Activated CD8-positive, alpha-beta memory T cell treated with anti-CD3 and anti-CD28 coated beads for 1 hour (primary cell): ENCODE data around the gene VSX2.

Source experiments
- DNase-seq, 2 donors: peaks; one replicate each; pipeline ENCODE4 v3.0.0-alpha.2; 2020; ENCODE audit warnings: low read depth in 1 of 2; ENCODE audit errors: extremely low read depth in 1 of 2

Gene VSX2

GRCh38 chr14:74221741-74222140, 17.5 kb upstream of the VSX2 start:
- no peak for DNase-seq

- DNase-seq: no peak
Measured at GRCh38 chr14:74223016-74223415, 16.2 kb upstream of the VSX2 start.

- no peak for DNase-seq
Measured at GRCh38 chr14:74231784-74232183, 7.5 kb upstream of the VSX2 start.

GRCh38 chr14:74235017-74235416, 4.2 kb upstream of the VSX2 start:
- no peak for DNase-seq

DNA sequence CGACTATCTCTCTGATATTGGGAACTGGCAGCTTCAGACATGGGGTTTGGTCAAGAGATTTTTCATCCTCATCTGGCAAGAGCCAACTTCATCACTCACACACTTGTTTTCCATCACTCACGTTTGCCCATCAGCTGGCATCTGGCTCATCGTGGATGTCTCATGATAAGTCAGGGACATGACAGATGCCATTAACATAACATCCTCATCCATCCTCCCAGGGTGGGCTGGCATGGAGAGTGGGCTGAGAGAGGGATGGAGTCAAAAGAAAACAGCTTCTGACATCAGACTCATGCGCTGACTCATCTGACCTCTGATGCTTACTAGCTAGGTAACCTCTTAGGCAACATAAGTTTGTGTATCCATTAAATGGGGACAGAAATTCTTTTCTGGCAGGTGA, 1.8 kb upstream of the VSX2 start:
- DNase-seq: no peak

DNA sequence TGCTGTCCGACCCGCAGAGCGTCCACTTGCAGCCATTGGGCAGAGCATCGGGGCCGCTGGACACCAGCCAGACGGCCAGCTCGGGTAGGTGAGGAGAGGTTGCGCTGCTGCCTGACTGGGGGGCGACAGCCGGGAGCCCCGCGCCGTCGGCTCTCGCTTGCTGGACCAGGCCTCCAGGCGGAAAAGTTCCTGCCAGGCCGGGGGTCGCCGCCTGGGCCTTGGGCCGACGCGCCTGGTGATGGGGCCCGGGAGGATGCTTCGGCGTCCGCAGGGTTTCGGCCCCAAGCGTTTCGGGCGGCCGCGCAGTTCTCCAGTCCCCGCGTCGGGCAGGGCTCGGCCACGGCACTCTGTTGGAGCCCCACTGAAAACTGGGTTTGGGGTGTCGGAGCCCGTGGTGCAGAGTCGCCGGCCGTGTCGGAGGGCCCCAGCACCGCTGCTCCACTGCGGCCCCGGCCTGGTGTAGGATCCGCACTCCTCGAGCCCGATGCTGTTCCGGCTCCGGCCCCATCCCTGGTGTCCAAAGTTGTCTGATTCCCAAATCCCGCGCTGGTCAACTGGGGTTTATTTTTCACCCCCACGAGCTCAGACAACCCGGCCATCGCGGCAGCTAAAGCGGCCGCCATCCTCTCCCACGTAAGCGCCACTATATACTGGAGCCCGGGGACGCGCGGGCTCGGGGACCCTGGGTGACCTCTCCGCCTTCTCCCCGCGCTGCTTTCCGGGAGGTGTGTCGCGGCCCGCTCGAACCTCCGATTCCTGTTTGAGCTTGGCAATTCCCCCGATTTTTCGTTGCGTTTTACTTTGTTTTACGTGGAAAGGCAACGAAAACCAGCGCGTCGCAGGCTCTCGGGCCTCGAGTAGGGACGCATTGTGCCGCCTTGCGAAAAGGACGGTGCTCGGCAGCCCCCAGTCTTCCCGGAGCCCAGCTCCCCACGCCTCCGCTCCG, 872 bp downstream of the VSX2 start:
- no peak for DNase-seq

DNA sequence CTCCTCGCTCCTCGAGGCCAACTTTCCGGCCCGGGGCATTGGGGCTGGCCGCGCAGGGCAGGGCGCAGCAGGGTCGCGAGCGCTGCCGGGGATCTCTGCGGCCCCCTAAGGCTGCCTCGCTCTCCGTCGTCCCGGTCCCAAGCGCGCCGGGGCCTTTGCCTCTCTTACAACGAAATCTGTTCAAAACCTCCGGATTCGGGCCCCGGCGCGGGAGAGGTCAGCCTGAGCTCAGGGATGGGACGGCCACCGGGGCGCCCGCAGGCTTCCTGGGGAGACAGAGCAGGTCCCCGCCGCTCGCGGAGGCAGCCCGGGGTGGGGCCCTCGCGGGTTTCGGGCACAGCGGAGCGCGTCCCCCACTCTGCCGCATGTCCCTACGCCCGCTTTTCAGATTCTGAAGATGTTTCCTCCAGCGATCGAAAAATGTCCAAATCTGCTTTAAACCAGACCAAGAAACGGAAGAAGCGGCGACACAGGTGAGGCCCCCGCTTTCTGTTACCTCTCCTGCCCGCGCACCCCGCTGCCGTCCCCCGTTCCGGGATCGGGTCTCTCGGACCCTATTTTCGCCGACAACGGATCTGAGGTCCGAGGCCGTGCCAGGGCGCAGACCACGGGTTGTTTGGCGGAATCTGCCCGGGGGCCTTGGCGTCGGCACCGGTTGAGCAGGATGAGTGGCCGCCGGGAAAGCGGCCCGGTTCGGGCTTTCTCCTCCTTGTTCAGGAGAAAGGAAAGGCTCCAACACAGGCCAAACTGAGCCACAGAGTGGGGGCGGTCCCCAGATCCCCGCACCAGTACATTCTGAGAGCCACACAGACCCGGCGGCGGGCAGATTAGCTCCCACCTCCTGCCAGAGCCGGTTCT, 1.8 kb downstream of the VSX2 start:
- DNase-seq: no peak

DNA sequence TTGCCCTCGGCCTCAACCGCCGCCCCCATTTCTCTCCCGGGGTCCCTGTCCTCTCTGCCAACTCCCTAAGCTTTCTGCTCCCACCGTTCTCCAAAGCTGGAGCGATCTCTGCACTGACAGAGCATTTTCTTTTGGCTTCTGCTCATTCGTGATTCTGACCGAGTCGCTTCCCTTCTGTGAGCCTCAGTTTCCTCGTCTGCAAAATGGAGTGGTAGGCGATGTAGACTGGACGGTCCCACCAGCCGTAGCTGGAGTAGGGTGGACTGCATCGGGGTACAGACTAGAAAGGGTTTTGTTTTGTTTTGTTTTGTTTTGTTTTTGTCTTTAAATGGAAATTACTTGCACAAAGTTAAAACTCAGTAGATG, 2.4 kb downstream of the VSX2 start:
- no peak for DNase-seq

GRCh38 chr14:74242021-74242779, 3.0 kb downstream of the VSX2 start:
- DNase-seq: no peak

DNA sequence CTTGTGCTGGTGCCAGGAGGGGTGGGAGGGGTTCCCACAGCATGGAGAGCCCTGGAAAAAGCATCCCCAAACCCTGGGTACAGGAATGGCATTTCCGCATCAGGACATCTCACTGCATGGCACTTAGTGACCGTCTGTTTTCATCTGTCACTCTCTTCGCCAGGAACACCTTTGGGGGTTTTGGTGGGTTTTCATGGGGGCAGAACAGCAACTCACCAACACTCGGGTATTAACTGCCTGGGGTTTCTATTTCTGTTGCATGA, 3.5 kb downstream of the VSX2 start:
- DNase-seq: no peak

DNA sequence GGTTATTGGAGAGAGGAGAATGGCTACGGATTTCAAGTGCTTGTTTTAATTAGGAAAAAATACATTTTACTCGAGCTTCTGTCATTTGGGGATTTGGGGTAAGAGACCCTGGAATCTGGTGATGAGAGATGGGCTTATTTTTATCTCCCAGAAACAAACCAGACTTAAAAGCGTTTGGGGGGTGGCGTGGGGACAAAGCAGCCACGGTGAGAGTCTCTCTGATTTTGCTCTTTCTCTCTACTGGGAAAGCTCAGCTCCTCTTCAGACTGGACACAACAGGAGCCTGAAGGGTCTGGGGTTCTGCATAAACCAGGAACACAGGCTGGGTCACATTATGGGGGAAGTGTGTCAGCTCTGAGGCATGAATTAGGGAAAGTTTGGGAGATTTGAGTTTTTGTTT, 3.8 kb downstream of the VSX2 start:
- no peak for DNase-seq

- DNase-seq: no peak
Measured at GRCh38 chr14:74244115-74244514, 4.9 kb downstream of the VSX2 start.

- no peak for DNase-seq
Measured at GRCh38 chr14:74245292-74245691, 6.0 kb downstream of the VSX2 start.

DNA sequence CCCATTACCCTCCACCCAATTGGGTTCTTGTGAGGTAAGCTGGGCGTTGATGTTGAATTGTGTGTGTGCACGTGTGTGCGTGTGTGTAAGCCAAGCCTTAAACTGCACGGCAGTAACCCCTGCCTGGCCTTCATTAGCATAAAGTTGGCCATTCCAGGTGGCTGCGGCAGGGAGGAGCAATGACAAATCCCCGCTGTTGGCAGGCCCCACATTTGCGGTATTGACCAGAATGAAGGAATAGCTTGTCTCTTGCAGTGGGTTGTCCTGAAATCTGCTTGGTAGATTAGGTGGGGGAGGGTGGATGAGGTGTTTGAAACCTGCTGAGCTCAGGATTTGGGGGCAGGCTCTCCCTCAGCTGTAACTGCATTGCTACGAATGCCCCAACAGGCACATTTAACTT, 7.3 kb downstream of the VSX2 start:
- DNase-seq: no peak

- DNase-seq: no peak
Measured at GRCh38 chr14:74248017-74248416, 8.8 kb downstream of the VSX2 start.

- DNase-seq: no peak
Measured at GRCh38 chr14:74249433-74250375, 10.5 kb downstream of the VSX2 start.

DNA sequence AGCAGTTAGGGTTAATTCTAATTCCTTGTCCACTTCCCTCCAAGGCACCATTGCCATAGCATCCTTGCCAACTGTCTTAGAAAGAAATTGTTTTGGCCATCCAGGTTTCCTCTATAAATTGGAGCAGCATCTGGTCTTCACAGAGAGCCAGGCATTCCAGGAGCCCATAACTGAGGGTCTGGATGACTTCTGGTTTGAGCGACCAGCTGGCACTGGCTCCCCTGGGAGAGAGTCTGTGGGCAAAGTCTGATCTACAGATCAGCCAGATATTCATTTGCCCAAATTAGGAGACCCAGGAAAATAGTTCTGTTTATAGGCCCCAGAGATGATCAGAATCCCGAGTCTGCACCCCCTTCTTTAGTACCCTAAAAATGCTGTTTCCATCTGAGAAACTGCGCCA, 16.0 kb downstream of the VSX2 start:
- no peak for DNase-seq

DNA sequence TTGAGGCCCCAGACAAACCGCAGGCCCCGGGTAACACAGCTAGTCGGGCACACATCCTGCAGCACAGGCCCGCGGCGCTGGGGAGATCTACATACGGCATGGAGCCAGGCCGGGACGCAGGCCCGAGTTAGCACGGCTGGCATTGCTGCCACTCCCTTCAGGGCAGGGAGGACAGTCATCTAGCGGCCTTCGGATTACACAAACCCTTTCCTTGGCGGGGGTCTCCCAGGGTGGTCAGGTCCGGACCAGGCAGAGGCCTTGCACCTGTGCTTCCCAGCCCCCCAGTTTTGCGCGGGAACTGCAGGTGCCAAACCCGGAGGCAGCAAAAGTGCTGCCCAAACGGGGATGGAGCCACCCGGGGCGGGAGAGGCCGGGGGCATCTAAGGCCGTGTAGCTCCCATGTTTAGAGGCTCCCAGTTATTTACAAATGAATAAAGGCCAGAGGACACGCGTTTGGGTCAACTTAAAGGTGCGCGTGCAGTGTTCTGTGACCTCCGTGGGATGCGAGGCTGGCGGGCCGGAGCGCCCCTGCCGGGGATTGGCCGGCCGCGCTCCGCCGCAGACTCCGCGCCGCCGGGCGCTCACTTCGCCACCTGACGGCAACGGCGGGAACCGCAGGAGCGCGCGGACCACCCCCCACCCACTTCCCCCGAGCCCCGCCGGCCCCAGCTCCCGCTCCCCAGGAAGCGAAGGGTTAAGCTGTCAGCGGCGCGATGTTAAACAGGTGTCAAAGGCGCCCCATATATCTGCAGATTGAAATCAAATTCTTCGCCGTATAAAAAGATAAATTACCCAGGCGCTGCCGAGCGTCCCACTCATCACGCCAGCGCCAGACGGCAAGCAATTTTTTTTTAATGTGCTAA, 18.1 kb downstream of the VSX2 start:
- DNase-seq: peak in 1 of 2 donors; percentile 50

DNA sequence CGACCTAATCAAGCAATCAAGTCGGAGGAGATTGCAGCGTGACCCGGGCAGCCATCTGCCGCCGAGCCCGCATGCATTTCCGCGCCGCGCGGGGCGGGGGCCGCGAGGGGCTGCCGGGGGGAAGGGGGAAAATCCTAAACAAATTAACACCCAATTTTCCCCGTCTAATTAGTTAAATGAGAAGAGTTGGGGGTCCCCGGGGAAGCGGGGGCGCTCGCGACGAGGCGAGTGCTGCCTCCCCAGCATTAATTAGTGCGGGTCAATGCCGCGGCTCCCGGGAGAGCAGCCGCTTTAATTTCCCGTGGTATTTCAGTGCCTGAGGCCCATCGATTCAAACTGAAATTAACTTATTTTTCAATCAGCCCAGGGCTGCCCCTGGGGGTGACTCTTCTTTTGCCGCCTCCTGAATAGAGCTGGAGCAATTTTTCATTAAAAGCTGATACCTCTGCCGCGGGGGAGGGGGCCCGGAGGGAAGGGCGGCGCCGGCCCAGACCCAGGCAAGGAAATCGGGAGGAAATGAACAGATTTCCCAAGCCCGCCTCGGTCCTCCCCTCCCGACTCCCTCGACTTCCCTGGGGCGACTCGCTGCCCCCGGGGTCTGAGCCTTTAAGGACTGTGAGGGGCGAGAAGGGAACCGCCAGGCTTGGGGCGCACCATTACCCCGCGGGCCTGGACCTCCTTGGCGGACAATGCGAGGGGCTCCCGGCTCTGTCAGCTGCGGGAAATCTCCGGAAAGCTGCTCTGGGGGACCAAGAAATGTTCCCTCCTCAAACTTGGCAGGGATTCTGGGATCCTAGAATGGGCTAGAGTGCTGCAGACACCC, 18.9 kb downstream of the VSX2 start:
- DNase-seq: no peak
